AG08396 (cell line): Measurements from ENCODE around the gene PGP.

Source experiments
- DNase-seq: peaks from one replicate; pipeline ENCODE4 v3.0.0; 2012; ENCODE audit warnings: low spot score, mixed read lengths

PGP gene

DNA sequence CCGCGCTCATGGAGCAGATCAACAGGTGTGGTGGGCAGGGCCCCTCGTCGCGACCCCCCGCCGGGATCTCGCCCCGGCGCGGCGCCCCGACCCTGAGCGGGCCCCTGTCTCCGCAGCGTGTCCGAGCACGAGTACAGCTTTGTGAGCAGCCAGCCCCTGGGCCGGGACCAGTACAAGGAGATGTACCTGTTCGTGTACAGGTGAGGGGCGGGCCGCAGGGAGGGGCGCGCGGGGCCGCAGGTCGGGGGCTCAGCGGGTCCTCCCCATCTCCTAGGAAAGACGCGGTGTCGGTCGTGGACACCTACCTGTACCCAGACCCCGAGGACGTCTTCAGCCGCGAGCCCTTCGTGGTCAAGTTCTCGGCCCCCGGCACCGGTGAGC, 22.5 kb upstream of the PGP start:
- no peak for DNase-seq

DNA sequence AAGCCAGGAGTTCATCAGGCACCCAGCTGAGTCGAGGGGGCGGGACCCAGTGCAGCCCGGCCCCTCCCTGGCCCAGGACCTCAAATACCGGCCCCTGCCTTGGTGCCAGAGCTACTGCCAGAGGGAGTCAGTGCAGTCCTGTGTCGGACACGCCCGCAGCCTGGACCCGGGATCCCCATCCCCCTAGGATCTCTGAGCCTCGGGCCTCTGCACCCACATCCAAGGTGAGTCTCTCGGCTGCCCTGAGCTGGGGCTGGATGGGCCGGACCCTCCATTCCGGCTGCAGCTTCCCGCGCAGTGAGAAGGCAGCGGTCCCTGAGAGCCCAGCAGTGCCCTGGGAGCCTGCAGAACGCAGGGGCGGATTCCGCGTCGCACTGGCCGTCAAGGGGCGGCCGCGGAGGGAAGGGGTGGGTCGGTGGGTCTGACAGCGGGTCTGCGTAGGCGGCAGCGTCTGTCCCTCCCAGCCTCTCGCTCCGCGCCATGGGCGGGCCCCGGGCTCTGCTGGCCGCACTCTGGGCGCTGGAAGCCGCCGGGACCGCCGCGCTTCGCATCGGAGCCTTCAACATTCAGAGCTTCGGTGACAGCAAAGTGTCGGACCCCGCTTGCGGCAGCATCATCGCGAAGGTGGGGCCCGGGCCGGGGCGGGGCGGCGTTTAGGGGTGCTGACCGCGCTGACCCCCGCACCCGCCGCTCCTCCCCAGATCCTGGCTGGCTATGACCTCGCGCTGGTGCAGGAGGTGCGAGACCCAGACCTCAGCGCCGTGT, 21.9 kb upstream of the PGP start, which contains the start of gene DNASE1L2:
Gene DNASE1L2, plus strand, starts transcription at position 108 of the 765 bp plus-strand sequence. Its CDS starts 373 bp downstream, at position 481.
- DNase-seq, result peak; percentile 75

- no peak for DNase-seq
These were observed 21.2 kb upstream of the PGP start for GRCh38 chr16:2235695-2236336.

- DNase-seq, result no peak
These were observed 20.6 kb upstream of the PGP start for GRCh38 chr16:2235234-2235651.

DNA sequence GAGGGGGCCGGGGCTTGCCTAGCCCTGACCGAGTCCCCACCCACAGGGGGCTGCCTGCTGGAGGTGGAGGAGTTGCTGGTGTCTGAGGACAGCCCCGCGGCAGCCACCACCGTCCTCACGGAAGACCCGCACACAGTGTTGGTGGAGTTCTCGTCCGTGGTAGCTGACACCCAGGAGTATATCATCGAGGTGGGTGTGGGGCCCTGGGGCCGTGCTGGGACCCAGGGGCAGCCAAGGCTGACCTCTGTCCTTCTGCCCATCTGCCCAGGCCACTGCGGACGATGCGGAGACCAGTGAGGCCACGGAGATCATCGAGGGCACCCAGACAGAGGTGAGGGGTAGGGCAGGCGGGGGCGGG, 20.2 kb upstream of the PGP start:
- DNase-seq, result no peak

- DNase-seq, result no peak
These were observed 19.5 kb upstream of the PGP start for GRCh38 chr16:2233872-2234812.

DNA sequence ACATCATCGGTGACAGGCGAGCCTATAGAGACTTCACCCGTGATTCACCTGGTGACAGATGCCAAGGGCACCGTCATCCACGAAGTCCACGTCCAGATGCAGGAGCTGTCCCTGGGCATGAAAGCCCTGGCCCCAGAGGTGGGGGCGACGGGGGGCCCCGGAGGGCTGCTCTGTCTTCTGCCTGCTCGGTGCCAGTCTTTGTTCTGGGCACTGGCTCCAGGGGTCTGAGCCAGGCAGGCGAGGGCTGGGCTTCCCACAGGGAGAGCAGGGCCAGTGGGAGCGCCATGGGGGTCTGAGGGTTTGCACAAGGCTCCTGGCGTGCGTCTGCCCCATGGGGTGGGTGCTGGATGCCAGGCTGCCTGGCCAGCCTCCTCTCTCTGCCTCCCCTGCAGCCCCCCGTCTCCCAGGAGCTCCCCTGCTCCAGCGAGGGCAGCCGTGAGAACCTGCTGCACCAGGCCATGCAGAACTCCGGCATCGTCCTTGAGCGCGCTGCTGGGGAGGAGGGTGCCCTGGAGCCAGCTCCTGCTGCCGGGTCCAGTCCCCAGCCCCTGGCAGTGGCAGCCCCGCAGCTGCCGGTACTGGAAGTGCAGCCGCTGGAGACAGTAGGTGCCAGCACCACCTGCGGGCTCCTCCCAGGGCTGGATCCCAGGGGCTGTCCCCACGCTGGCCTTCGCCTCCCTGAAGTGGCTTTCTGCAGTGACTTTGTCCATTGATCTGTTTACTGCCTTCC, 18.6 kb upstream of the PGP start:
- DNase-seq, result no peak

DNA sequence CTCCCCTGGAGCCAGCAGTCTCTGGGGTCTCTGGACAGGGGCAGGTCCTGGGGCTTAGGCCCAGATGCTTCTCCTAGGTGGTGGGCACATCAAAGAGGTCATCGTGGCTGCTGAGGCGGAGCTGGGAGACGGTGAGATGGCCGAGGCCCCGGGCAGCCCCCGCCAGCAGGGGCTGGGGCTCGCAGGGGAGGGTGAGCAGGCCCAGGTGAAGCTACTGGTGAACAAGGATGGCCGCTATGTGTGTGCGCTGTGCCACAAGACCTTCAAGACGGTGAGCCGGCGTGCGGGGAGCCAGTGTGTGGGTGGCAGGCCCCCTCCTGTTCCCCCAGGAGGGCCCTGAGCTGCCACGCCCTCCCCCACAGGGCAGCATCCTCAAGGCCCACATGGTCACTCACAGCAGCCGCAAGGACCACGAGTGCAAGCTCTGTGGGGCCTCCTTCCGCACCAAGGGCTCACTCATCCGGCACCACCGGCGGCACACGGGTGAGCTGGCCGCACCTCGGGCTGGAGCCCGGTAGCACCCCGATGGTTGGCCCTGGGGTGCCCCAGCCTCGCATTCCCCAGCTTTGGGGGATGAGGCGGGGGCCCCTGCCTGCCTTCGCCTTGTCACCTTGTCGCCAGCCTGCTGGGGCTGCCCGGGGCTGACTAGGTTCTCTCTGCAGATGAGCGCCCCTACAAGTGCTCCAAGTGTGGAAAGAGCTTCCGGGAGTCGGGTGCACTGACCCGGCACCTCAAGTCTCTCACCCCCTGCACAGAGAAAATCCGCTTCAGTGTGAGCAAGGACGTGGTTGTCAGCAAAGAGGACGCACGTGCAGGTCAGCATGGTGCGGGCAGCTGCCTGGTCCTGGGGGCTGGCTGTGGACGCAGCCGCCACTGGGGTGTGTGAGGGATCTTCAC, 17.7 kb upstream of the PGP start:
- no peak for DNase-seq

GRCh38 chr16:2231016-2231931, 16.6 kb upstream of the PGP start:
- no peak for DNase-seq

DNA sequence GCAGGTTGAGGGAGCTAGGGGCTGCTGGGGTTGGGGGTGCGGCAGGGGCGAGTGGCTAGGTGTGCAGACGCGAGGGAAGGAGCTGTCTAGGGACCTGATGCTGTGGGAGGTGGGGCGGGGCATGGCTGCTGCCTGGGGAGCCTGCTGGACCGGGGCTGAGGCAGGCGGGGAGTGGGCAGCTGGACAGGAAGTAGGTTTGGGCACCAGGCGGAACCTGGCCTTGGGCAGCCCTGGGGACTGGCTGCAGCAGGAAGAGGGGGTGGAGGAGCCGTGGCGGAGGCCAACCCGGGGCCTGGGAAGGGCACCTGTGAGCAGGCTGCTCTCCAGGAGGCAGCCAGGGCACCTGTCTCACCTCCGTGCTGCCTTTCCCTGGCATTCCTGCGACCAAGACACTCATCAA, 15.7 kb upstream of the PGP start:
- no peak for DNase-seq

DNA sequence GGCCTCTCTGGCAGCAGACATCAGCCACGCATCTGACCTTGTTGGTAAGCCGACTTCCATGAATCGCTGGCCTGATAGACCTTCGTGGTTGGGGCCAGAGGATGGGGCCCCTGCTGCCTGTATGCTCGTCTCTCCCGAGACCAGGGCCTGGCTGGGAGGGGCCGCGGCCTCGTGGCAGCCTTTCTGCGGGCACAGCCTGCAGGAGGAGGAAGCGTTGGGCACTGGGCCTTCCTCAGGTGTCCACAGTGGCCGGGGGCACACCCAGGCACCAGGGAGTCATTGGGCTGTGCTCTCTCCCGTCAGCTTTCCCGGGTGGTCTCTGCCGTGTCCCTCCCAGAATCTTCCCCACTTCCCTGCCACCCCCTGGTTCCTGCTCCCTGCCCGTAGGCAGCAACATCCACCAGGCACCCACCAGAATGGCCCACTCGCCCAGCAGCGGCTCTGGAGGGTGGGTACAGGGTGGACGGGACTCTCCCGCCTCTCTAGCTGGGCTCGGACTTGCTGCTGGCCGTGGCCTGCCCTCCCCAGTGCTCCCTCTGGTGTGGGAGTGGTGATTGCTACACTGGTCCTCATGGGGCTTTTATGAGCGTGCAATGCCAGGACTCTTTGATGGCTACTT, 15.1 kb upstream of the PGP start:
- no peak for DNase-seq

GRCh38 chr16:2229091-2229490, 14.5 kb upstream of the PGP start:
- no peak for DNase-seq

GRCh38 chr16:2228161-2228824, 13.7 kb upstream of the PGP start:
- no peak for DNase-seq

- no peak for DNase-seq
These were observed 12.3 kb upstream of the PGP start for GRCh38 chr16:2226918-2227317.

DNA sequence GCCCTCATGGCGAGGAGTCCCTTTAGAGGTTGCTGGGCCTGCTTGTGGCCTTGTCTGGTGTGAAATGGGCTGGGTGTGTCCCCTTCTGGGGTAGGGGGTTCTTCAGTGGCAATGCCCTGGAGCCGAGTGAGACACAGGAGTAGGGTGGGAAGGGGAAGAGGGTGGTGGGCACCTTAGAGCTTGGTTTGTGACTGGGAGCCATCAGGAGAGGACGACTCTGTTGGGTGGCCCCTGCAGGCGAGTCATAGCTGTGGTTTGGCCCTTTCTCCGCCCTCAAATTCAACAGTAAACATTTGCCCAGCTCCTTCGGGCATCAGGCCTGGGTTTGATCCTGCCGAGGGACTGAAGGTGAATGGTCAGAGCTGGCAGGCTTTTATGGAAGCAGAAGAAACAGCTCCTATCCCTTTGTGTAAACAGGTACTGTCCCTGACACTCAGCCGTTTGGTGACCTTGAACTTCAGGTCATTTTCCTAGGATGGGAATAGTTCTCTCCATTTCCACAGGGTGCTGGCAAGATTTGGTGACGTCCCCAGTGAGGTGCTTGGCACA, 11.7 kb upstream of the PGP start:
- peak; percentile 53 for DNase-seq

DNA sequence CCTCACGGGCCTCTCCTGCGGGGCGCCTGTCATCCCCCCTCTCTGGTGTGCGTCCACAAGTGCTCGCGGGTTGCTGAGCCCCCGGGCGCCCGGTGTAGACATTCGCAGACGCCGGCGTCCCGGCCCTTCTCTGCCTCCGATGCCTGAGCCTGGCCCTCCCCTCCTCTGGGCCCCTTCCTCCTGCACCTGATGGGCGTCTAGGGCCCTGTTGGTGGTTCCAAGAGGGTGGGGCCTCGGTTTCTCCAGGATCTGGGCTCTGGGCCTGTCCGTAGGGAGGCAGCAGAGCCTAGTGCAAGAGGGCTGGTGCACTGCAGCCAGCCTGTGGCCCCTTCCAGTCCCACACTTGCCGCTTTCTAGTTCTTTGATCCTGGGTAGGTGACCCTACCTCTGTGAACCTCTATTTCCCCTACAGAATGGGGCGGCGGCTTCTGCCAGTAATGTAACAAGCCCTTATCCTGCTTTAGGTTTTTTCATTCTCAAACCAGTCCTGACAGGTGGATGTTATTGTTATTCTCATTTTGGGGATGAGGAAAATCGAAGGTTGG, 9.4 kb upstream of the PGP start:
- peak; percentile 81 for DNase-seq

DNA sequence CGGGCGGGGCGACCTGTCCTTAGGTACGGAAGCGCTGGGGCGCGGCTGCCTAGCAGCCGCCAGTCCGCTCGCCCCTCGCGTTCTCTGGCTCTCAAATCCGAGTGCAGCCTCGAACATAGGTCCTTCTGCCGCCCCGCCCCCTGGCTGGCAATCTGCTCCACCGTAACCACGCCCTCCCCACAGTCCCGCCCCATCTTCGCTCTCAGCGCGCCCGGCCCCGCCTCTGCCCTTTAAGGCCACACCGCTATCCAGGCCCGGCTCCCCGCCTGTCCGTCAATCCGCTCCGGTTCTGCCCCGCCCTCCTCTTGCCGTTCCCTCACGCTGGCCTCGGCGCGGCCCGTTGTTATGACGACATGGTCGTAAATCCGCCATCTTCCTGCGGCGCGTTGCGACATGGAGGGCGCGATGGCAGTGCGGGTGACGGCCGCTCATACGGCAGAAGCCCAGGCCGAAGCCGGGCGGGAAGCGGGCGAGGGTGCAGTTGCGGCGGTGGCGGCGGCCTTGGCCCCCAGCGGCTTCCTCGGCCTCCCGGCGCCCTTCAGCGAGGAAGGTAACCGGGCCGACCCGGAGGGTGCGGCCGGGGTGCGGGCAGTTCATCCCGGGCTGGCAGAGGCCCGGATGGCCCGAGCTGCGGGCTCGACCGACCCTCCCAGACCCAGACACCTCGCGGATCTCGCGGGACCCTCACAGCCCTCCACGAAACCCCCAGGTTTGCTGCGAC, 8.7 kb upstream of the PGP start, which contains the start of gene E4F1:
Gene E4F1, plus strand, starts transcription at position 371 of the 721 bp plus-strand sequence. Its CDS starts 23 bp downstream, at position 394.
- peak; percentile 100 for DNase-seq
